DOHH2 (cell line): Measurements from ENCODE around the gene SUN1.

Experiments
- H3F3A ChIP-seq: fragments of 200-600 bp; sonication (generic), shearing (Covaris generic); 2 replicates; pipeline ENCODE4 v1.6.0; 2016; ENCODE audit warnings: antibody characterized with exemption, mild to moderate bottlenecking; ENCODE audit not compliant: control insufficient read depth, insufficient read depth
- H3K27ac ChIP-seq: fragments of 200-600 bp; sonication (generic); 2 replicates; pipeline ENCODE4 v1.5.1; 2014; ENCODE audit warnings: low read depth, mild to moderate bottlenecking, low read length, moderate library complexity
- H3K27me3 ChIP-seq: fragments of 200-600 bp; sonication (generic); 2 replicates; pipeline ENCODE4 v1.6.1; 2014; ENCODE audit warnings: mild to moderate bottlenecking, low read length, mixed read lengths; ENCODE audit not compliant: control insufficient read depth
- H3K36me3 ChIP-seq: fragments of 200-600 bp; sonication (generic); 2 replicates; pipeline ENCODE4 v1.6.1; 2014; ENCODE audit warnings: mild to moderate bottlenecking, low read length, moderate library complexity, mixed read lengths; ENCODE audit not compliant: control insufficient read depth
- H3K4me1 ChIP-seq: fragments of 200-600 bp; sonication (generic); 2 replicates; pipeline ENCODE4 v1.6.1; 2014; ENCODE audit warnings: mild to moderate bottlenecking, low read length, mixed read lengths; ENCODE audit not compliant: control insufficient read depth
- H3K4me2 ChIP-seq: fragments of 200-600 bp; sonication (generic); 2 replicates; pipeline ENCODE4 v1.6.0; 2014; ENCODE audit warnings: mild to moderate bottlenecking, low read length, moderate library complexity
- H3K4me3 ChIP-seq: fragments of 200-600 bp; sonication (generic); 2 replicates; pipeline ENCODE4 v1.5.1; 2014; ENCODE audit warnings: mild to moderate bottlenecking, low read length, mixed read lengths
- H3K79me2 ChIP-seq: fragments of 200-600 bp; sonication (generic); 2 replicates; pipeline ENCODE4 v1.6.1; 2014; ENCODE audit warnings: mild to moderate bottlenecking, low read length, mixed read lengths; ENCODE audit not compliant: control insufficient read depth
- H3K9me2 ChIP-seq: fragments of 200-600 bp; sonication (generic); replicated peaks from 2 replicates; pipeline ENCODE4 v1.6.1; 2014; ENCODE audit warnings: mild to moderate bottlenecking, low read length, mixed read lengths; ENCODE audit not compliant: control insufficient read depth
- H3K9me3 ChIP-seq: fragments of 200-600 bp; sonication (generic); 2 replicates; pipeline ENCODE4 v1.6.1; 2014; ENCODE audit warnings: antibody characterized with exemption, low read length, mixed read lengths; ENCODE audit not compliant: control insufficient read depth, insufficient read depth
- H4K20me1 ChIP-seq: fragments of 200-600 bp; sonication (generic); 2 replicates; pipeline ENCODE4 v1.6.0; 2014; ENCODE audit warnings: low read depth, mild to moderate bottlenecking, antibody characterized with exemption, low read length, moderate library complexity; ENCODE audit not compliant: control insufficient read depth, insufficient read depth
- EZH2phosphoT487 ChIP-seq: fragments of 200-600 bp; sonication (generic); IDR thresholded peaks from 2 replicates; pipeline ENCODE4 v1.6.1; 2017; ENCODE audit warnings: borderline replicate concordance, mild to moderate bottlenecking, antibody characterized with exemption, low read length, moderate library complexity, mixed read lengths
- TF ChIP-seq, protein P1 (sequence below): fragments of 200-600 bp; sonication (generic); IDR thresholded peaks from one replicate; pipeline ENCODE4 v1.5.1; 2014; ENCODE audit warnings: antibody characterized with exemption, mild to moderate bottlenecking, low read depth, low read length; ENCODE audit not compliant: poor library complexity, severe bottlenecking

SUN1 gene

DNA sequence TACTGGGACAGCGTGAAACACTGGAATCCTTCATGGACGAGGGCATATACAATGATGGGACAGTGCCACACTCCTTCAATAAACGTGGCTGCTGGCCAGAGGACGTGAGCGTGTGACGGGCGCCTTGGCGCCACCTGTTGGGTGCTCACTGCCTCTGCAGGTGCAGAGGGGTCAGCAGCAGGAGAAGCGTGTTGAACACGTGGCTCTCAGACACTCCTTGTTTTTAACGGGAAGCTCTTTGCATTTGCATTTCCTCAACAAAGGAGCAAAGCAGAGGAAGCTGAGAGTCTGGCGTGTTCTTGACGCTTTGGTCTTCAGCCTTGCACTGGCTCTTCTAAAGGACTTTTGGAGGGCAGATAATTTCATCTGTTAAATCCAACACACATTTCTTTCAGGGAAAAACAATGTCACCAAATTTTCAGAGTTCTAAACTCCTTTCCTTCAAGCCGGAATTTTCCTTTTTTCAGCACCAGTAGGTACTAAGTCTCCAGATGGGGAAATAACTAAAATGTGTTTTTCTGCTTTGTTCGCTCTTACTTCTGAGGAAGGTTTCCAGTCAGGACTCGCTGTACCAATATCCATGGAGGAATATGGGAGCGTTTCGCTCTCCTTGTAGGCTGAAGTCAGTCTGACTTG is 41.2 kb downstream of the SUN1 start:
- peak overlapping the region; percentile 32 for H3K4me3 ChIP-seq
- peaks cover 60% of the 10 kb centered on the region for H3K36me3 ChIP-seq
- H3K4me2 ChIP-seq = peak overlapping the region; percentile 30
- H3K27me3 ChIP-seq = no peaks in the 10 kb centered on the region
- peak overlapping the region; percentile 54 for H3K27ac ChIP-seq
- H4K20me1 ChIP-seq = peaks cover 6% of the 10 kb centered on the region
- H3K4me1 ChIP-seq = peaks cover 32% of the 10 kb centered on the region
- H3K9me3 ChIP-seq = peaks cover 11% of the 10 kb centered on the region
- H3K79me2 ChIP-seq = peaks cover 17% of the 10 kb centered on the region
- H3K9me2 ChIP-seq = no peaks in the 10 kb centered on the region
- H3F3A ChIP-seq = peaks cover 20% of the 10 kb centered on the region
- TF ChIP-seq EZH2phosphoT487 = no peak
- TF ChIP-seq, protein P1, sequence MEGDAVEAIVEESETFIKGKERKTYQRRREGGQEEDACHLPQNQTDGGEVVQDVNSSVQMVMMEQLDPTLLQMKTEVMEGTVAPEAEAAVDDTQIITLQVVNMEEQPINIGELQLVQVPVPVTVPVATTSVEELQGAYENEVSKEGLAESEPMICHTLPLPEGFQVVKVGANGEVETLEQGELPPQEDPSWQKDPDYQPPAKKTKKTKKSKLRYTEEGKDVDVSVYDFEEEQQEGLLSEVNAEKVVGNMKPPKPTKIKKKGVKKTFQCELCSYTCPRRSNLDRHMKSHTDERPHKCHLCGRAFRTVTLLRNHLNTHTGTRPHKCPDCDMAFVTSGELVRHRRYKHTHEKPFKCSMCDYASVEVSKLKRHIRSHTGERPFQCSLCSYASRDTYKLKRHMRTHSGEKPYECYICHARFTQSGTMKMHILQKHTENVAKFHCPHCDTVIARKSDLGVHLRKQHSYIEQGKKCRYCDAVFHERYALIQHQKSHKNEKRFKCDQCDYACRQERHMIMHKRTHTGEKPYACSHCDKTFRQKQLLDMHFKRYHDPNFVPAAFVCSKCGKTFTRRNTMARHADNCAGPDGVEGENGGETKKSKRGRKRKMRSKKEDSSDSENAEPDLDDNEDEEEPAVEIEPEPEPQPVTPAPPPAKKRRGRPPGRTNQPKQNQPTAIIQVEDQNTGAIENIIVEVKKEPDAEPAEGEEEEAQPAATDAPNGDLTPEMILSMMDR = peak; percentile 99

DNA sequence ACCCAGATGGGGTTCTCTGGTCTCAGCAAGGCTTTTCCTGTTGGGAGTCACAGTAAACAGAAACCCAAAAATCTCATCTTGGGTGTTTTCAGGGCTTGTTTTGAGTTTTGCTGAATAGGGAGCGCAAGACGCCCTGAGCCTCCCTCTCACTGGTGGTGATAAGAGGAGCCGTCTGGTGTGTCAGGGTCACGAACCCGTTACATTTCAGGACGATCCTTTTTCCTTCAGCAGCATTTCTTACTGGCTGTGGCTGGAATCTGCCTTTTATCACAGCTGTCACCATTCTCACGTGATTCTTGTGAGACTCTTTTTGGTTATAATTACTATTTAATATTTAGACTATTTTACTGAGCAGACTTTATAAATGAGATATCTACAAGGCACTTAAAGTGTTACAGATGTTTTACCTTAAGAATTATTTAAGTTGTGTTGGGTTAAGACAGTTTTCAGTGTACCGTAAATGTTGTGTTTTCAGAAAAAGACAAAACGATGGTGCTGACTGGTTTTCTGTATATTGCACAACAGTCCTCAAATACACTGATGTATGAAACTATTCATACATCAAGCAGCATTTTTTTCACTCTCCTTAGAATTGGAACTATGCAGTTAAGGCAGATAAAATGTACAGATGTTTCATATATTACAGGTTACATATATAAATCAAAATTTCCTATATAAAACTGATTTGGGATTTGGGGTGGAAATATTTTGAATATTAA is 41.9 kb downstream of the SUN1 start:
- Histone ChIP-seq H3K4me1 (peaks cover 38% of the 10 kb centered on the region), H3K79me2 (peaks cover 25% of the 10 kb centered on the region), H3K9me2 (no peaks in the 10 kb centered on the region), H3K9me3 (peaks cover 11% of the 10 kb centered on the region), H3F3A (peaks cover 20% of the 10 kb centered on the region), H4K20me1 (peaks cover 13% of the 10 kb centered on the region), H3K4me2 (peak overlapping the region; percentile 30), H3K27ac (peak overlapping the region; percentile 54), H3K4me3 (peak overlapping the region; percentile 32), H3K36me3 (peaks cover 62% of the 10 kb centered on the region), H3K27me3 (no peaks in the 10 kb centered on the region)
- TF ChIP-seq, protein P1 = no peak
- no peak for TF ChIP-seq EZH2phosphoT487

DNA sequence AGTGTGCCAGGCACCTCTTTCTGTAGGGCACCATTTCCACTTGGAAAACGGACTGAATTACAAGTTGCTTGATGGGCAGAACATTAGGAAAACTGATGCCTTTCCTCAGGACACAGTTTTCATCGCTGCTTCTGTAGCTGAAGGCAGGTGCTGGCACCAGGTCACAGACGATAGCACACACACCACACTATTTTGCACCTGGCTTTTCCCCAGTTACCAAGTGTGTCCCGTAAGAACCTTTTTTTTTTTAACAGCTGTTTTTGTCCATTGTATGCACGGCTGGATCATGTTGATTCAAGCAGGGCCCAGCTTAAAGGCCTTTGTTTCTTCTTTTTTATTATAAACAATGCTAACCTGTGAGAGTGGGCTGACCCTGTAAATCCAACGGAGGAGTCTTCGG is 42.8 kb downstream of the SUN1 start:
- Histone ChIP-seq H3K9me2 (no peaks in the 10 kb centered on the region), H3K27ac (no peak overlapping the region), H3K27me3 (no peaks in the 10 kb centered on the region), H3K4me3 (no peak overlapping the region), H3K4me1 (peaks cover 43% of the 10 kb centered on the region), H3F3A (peaks cover 20% of the 10 kb centered on the region), H4K20me1 (peaks cover 19% of the 10 kb centered on the region), H3K4me2 (no peak overlapping the region), H3K79me2 (peaks cover 33% of the 10 kb centered on the region), H3K36me3 (peaks cover 62% of the 10 kb centered on the region), H3K9me3 (peaks cover 11% of the 10 kb centered on the region)
- no peak for TF ChIP-seq EZH2phosphoT487
